ENCODE results near the gene RABL3.
"Not testable (repeated sequence)": the region's sequence is repeated elsewhere in the genome, so short reads cannot be mapped to it uniquely, and the experiment has no call there.

Gene RABL3, protein sequence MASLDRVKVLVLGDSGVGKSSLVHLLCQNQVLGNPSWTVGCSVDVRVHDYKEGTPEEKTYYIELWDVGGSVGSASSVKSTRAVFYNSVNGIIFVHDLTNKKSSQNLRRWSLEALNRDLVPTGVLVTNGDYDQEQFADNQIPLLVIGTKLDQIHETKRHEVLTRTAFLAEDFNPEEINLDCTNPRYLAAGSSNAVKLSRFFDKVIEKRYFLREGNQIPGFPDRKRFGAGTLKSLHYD

DNA sequence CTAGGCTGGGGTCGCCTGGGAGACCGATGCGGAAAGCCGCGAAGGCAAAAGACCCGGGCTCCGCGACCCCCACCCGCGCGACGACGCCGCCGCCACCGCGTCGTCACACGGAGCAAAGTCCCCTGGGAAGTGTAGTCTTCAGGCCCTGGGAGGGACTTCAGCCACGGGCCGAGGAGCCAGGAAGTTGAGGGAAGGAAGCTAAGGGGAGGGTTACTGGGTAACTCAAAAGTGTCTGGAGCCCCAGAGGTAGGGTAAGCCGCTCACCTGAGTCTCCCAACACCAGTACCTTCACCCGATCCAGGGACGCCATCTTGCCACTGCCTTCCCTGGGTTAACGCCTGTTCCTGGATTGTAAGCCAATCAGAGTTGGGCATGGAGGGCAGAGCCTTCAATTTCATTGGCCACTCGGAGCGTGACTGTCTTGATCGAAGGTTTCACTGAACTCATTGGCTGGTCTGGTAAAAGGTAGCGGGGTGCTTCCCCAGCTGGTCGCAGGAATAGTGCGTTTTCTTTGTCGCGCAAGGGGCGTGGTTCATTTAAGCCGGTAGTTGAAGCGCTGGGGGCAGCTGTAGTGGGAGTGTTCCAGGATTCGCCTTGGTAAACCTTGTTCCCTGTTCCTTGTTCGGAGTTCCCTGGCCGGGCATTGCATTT is at the start of gene RABL3, which contains the start of gene GTF2E1:
Gene RABL3, minus strand, starts transcription at position 319 of the 651 bp plus-strand sequence. Its CDS starts 9 bp downstream, at position 310.
Gene GTF2E1, plus strand, starts transcription at position 547 of the 651 bp plus-strand sequence. CDS start 7,809 bp downstream, outside the sequence.
- DNase-seq (ENCODE audit: low spot score): peak; percentile 97

DNA sequence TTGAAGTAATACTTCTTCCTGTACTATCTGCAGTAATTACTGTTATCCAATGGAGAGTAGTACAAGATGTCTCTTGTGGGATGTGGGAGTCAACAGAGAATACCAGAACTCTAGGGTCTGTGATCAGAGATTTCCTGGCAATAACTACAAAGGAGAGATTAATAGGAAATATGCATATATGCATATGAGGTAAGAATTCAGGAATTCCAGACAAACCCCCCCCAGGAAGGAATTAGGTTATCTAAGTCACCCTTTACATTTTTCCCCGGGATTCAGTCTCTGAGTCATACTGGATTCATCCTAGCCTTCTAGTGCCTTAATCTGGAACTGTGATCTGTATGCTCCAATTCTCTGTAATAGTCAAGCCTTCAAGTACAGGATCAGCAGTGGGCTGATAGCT is 49.6 kb upstream of the RABL3 start:
- DNase-seq (ENCODE audit: low spot score): no peak

DNA sequence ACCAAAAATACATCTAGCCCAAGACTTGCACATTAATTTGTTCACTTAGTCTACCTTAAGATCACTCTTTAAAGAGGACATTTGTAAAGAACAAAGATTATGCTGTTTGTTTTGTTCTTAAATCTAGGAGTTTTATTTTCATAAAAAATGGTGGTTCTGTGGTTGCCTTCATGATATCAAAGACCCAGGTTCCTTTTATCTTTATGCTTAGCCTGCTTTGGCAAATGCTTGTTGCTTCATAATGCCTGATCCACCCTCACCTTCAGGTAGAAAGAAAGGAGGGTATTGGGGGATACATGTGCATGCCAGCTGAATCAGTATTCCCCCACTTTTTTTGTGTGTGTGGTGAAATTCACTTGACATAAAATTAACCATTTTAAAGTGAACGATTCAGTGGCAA is 48.7 kb upstream of the RABL3 start:
- DNase-seq (ENCODE audit: low spot score): no peak

DNA sequence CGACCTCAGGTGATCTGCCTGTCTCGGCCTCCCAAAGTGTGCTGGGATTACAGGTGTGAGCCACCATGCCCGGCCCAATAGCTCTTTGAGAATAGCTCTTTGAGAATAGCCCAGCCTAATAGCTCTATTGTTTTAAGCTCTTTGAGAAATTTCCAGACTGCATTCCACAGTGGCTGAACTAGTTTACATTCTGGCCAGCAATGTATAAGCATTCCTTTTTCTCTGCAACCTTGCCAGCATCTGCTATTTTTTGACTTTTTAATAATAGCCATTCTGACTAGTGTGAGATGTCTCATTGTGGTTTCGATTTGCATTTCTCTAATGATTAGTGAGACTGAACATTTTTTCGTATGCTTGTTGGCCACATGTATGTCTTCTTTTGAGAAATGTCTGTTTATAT is 43.5 kb upstream of the RABL3 start:
- DNase-seq (ENCODE audit: low spot score): not testable (repeated sequence)

DNA sequence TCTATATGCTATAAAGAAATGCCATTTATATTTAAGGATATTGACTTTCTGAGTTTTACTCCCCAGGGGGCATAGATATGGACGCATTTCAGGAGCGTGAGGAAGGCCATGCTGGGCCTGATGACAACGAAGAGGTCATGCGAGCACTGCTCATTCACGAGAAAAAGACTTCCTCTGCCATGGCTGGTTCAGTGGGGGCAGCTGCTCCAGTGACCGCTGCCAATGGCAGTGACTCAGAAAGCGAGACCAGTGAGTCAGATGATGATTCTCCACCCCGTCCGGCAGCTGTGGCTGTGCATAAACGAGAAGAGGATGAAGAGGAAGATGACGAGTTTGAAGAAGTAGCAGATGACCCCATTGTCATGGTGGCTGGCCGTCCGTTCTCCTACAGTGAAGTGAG is 38.7 kb upstream of the RABL3 start:
- DNase-seq (ENCODE audit: low spot score): no peak

DNA sequence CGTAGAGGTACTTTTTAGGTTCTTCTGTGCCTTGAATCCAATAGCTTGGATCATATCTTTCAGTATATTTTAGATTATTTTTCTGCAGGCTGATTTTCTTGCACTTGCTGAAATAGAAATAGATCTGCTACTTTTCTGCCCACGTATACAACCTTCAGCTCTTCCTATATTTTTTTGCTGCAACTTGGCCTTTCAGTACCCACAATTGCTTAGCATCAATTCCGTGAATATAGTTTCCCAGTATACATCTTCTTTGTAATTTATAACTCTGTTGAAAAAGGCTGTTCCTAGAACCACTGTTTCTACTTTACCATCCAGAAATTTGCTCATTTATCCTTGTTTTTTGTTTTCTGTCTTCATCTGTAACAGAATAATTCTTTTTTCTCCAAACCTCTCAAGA is 36.5 kb upstream of the RABL3 start:
- no peak for DNase-seq (ENCODE audit: low spot score)

DNA sequence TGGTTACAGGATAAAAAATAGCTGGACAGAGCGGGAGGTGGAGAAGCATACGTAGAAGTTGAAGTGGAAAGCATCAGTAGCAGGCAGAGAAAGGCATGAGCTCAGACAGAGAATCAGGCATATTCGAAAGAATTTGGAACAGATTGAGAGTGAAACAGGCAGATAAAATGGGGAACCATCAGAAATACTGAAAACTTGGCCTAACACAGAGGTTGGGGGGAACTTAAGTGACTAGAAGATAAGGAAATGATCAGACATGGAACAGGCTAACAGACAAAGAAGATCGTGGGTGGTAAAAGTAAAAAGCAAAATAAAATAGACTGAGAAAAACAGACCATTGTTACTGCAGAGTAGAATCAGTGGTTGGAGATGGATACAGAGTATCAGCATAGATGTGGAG is 33.1 kb upstream of the RABL3 start:
- DNase-seq (ENCODE audit: low spot score): no peak

DNA sequence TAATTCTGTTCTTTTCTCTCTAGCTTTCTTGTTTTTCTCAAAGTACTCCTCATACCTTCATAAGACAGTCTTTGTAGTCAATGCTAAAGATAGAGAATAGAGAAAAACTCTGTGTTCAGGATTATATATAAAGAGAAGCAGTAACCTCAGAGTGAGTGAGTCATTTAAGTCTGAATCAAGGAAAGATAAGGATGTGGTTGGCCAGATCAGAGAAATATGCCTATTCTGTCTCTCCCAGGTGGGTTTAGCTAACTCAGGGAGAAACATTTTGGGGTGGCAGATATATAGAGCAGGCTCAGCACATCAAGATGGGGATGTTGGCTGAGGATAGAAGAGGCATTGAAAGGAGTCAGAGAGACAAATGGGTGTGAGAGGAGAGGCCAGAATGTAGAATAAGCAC is 31.6 kb upstream of the RABL3 start:
- DNase-seq (ENCODE audit: low spot score): no peak

DNA sequence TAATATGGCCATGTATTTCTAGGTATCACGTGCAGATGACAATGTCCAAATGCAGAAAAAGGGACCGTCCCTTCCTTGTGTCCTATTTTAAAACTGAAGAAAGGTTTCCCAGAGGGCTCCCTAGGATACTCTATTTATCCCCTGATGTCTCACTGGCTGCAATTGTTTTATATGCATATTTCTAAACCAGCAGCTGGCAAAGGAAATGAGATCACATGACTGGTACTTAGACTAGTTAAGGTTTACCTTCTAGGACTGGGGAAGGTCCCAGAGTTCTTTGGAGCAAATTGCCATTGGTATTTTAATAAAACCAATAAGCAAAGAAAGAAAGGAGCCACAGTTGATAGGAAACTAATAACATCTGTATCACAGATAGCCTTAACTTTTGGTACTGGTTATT is 29.8 kb upstream of the RABL3 start:
- DNase-seq (ENCODE audit: low spot score): no peak

DNA sequence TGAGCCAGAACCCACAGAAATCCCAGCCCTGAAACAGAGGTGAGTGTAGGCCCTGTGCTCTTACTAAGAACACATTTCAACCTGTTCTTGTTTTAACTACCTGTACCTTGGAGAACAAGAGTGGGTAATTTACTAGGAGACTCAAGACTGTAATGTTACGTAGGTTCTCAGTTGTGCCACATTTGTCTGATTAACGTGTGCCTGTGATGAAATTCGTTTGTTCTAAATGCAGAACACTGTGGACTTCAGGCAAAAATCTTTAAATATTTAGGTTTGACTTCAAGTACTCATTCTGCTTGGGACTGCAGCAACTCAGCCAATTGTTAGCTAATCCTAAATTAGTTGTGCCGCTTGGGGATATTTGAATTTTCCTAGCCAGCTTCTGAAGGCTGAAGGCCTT is 28.6 kb upstream of the RABL3 start:
- no peak for DNase-seq (ENCODE audit: low spot score)

DNA sequence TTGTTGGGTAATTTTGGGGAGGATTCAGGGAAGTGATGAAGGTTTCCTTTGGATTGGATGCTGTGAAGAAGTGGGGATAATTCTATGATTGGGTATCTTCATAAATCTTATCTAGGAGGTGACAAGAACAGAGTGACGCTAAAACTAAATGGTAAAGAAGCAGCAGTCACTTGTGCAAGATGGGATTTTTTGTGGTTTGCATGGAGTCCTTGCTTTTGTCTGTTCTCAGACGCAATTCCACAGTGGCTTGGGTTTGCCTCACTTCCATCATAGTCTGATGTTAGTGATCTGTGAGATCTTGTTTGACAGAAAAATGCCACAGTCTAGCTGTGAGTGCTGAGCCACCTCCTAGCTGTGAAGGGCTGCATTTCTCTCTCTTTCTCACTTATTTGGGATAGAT is 27.1 kb upstream of the RABL3 start:
- no peak for DNase-seq (ENCODE audit: low spot score)

DNA sequence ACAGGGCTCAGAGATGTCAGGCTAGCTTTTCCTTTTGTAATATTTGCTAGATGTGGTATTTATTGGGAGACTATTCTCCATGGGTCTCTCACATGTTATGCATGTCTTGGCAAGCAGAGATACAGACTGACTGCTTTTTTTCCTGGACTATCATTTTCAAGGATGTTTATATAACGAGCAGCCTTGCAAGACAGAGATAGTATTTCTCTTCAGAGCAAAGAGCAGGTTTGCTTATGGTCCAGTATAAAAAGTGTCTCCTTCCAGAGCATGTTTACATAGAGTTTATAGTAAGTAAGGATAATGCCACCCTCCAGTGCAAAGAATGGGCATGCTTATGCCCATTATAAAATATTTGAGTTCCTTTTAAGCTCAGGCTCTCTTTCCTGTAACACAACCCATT is 24.8 kb upstream of the RABL3 start:
- DNase-seq (ENCODE audit: low spot score): no peak

DNA sequence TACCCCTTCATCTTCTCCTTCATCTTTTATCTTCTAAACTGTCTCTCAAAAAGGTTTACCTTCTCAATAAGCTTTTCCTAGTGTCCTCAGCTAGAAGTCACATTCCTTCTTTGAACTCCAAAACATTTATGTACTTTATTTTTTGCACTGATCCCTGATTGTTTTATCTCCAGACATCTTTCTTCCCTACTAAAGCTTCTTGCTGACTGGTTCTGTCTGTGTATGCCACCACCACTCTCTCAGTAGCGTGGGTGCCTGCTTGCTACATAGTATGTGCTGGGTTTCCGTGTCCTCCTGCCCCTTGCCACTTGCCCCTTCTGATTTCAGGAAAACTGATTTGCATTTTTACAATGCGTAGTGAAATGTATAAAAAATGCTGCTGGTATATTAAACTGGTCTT is 24.3 kb upstream of the RABL3 start:
- DNase-seq (ENCODE audit: low spot score): no peak

DNA sequence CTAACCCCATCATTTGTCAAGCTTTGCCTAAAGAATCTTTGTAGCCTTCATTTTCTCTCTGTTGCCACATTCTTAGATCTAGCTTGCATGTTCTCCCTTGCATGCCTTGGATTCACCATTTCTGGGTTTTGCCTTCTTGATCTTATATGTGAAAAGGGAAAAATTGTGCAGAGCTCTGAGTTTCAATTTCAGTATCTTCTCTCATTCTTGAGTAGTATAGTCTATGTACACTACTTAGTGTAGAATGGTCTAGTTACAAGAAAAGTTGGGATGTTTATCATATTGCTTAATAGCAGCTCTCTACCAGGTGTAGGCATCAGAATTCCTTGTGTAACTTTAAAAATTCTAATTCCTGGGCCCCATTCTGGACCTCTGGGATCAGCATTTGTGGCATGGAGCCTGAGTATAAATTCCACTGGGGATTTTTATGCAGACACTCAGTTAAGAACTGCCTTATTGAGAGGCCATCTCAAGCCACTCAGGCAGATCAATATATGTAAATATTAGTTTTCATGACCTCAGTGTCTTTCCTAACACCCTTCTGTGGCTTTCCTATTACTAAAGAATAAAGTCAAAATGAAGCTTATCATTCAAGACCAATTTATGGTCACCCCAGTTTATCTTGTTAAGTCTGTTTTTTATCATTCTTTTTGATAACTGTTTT is 23.6 kb upstream of the RABL3 start:
- no peak for DNase-seq (ENCODE audit: low spot score)

DNA sequence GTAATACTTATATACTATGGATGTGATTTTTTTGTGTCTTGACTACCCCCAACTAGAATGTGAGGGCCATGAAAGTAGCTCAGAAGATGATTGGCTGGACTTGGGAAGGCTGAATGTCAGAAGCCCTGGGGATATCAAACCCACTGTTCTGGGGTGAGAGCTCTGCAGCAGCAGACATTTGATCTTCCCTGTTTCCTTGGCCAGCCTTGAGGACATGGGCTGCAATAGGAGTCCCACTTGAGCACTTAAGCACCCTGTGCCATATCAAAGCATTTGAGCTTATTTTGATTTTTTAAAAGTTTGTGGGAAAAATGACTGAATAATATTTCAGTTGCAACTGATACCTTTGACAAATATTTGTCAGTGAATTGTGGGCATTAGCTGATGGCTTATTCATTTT is 21.9 kb upstream of the RABL3 start:
- DNase-seq (ENCODE audit: low spot score): no peak

DNA sequence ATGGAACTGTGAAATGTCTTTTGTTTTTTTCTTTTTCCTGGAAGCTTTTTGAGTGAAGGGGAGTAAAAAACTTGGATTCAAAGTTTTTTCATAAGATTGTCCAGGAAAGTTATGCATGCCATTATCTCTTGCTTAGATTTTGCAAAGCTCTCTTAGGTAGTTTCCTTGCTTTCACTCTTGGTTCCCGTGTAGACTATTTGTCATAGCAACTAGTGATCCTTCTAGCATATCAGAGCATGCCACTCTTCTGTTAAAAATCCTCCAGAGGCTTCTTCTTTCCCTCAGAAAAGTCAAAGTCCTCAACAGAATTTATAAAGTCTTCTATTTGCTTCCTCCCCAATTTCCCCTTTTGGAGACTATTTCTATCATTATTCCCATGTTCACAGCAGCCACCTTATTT is 21.3 kb upstream of the RABL3 start:
- DNase-seq (ENCODE audit: low spot score): no peak

DNA sequence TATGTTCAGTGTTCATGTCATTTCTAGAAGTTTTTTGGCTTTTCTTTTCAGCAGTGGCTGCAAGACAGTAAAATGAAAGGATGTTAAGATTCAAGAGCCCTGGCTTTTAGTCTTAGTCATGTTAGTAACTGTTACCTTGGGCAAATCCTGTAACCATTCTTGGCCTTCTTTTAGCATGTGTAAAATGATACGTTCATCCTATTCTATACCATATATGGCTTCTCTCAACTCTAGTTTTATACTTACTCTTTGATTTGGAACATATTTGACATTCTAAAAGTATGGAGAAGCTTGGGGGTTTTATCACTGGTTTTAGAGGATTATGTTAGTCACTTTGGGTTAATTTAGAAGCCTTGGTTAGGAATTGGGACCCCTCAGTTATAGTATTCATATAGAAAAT is 20.3 kb upstream of the RABL3 start:
- DNase-seq (ENCODE audit: low spot score): no peak

DNA sequence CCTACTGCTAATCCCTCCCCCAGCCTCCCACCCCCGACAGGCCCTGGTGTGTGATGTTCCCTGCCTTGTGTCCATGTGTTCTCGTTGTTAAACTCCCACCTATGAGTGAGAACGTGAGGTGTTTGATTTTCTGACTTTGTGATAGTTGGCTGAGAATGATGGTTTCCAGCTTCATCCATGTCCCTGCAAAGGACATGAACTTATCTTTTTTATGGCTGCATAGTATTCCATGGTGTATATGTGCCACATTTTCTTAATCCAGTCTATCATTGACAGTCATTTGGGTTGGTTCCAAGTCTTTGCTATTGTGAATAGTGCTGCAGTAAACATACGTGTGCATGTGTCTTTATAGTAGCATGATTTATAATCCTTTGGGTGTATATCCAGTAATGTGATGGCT is 16.2 kb upstream of the RABL3 start:
- not testable (repeated sequence) for DNase-seq (ENCODE audit: low spot score)

DNA sequence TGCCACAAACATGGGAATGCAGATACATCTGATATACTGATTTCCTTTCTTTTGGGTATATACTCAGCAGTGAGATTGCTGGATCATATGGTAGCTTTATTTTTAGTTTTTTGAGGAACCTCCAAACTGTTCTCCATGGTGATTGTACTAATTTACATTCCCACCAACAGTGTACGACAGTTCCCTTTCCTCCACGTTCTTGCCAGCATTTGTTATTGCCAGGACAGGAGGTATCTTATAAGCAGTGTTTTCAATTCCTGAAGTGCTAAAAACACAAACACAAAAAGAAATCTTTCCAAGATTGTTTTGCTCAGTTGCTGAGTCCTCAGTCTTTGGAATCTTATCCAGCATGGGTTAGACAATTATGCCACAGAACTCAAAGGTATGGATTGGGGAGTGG is 13.7 kb upstream of the RABL3 start:
- no peak for DNase-seq (ENCODE audit: low spot score)

DNA sequence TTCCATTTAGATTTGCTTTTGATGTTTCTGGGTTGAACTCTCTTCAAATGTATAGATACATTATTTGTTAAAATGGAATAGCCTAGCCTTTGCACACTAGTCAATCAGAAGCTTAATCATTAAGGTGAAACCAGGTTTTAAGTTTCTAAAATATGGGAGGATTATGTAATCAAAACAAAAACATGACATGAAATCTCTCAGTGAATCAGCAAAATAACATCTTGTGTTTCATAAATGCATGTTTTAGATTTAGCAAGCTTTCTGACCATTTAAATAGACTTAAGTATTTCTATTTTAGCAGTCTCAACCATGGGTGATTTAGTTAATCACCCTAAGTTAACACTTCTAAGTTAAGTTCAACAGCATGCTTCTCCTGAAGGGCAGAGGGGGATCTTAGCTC is 11.5 kb upstream of the RABL3 start:
- DNase-seq (ENCODE audit: low spot score): no peak

DNA sequence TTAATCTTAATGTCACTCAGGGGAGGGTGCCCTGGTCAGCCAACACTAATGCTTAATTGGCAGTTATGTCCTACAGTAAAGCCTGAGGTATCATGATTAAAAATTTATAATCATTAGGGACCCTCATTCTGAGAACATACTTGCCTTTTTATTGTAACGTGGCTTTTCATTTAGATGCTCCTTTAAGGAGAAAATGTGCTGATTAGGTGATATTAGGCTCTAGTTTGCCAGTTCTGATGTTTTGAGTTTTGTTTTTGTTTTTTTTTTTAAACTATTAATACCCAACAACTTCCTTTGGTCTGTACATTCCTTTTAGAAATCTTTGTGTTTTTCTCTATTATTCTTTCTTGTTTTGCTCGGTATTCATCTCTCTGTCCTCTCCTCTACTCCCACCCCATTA is 10.5 kb upstream of the RABL3 start:
- no peak for DNase-seq (ENCODE audit: low spot score)

DNA sequence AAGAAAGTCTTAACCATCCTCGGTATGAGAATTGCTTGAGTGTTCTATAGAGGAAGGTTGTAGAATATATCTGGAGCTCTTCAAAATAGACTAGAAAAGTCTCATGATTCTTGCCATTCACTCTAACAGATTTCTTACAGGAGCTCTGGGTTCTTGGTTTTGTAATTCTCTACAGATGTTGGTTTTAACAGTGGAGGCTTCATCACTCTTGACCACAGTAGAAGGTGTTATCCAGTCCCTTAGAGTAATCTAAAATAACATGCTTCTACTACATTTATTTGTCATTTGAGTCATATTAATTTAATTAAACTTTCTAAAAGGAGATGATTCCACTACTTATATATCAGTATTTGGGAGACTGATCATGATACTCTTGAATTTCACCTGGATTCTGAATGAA is 9.9 kb upstream of the RABL3 start:
- no peak for DNase-seq (ENCODE audit: low spot score)

DNA sequence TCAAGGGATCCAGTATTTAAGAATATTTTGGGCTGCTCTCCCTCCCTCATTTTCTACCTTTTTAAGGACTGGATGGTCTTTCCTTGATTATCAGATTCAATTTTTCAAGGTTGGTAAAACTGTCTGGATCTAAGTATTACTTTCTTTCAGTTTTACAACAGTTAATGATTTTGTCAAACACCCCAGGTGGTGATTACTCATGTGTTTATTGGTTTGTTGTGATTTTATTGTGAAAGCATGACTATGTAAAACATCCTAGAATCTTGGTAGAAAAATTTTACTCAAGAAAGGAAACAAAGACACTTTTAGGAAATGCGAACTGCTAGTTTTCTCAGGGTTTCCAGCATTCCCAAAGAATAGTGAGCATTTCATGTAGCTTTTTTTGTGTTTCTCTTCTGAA is 7.5 kb upstream of the RABL3 start:
- no peak for DNase-seq (ENCODE audit: low spot score)

DNA sequence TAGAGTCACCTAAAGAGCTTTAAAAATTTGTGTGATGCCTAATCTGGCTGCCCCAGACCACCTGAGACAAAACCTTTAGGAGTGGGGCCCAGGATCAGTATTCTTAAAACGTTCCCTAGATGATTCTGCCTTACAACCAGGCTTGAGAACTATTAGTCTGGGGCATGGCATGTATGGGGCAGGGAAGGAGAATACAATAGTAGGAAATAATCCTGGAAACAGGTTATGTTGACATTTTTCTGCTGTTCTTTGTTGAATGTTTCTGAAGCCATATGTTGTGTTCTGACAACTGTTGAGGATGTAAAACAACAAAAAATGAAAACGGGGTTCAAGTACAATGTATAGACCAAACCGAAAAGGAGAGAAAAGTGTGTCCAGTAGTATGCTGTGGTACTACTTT is 3.1 kb upstream of the RABL3 start:
- DNase-seq (ENCODE audit: low spot score): no peak
